NOMO-1 treated with dmso at 0.1 percent for 144 hours (cell line): ENCODE data around the gene ITLN1.
"Not testable (repeated sequence)": the region's sequence is repeated elsewhere in the genome, so short reads cannot be mapped to it uniquely, and the experiment has no call there.

Source experiments
- DNase-seq: peaks from one replicate; lab custom pipeline; 2025; ENCODE audit not compliant: unreplicated experiment; lab: John Stamatoyannopoulos, UW

The ITLN1 gene

DNA sequence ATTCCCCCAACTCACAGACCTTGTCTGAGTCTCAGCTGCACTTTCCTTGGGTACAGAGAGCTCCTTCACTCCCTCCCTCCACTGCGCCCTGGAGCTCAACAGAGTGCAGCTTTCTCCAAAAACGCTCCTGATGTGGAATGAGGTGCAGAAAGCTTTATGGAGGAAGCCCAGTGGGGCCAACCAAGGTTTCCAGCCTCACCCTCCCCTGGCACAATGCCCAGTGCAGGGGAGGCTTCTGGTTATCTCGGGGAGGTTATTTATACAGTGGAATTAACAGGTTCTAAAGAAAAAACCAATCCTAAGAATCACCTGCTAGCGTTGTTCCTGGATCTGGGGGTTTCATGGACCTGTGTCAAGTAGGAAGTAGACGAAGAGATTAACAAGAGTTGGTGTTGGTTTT is at the start of gene ITLN1:
ITLN1 (minus strand) TSS at position 139 of the 400 bp plus-strand sequence. CDS start 303 bp downstream, outside the sequence.
- no peak for DNase-seq

DNA sequence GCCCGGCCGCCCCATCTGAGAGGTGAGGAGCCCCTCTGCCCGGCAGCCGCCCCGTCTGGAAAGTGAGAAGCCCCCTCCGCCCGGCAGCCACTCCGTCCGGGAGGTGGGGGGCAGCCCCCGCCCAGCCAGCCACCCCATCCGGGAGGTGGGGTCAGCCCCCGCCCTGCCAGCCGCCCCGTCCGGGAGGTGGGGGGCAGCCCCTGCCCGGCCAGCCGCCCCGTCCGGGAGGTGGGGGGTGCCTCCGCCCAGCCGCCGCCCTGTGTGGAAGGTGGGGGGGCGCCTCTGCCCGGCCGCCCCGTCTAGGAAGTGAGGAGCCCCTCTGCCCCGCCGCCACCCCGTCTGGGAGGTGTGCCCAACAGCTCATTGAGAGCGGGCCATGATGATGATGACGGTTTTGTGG is 48.3 kb upstream of the ITLN1 start:
- DNase-seq, result not testable (repeated sequence)

DNA sequence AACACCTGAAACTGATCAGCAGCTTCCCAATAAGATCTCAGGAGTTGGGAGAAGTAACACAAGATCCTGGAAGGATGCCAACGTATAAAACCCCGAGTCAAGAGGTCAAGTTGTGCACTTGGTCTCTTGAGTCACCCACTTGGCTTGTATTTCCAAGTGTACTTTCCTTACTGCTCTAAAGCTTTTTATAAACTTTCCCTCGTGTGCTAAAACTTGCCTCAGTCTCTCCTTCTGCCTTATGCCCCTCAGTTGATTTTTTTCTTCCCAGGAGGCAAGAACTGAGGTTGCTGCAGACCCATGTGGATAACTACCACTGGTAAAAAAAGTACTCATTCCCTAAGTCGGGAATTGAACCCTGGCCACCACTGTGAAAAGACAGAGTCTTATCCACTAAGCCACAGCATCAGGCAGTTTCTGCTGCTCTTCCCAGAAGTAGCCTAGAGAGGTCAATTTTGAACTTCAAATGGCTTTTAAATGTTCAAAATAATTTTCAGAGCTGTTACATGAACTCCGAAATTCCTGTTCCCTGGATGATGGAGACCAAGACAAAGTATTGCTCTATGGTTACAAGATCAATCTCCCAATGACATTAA is 40.8 kb upstream of the ITLN1 start:
- no peak for DNase-seq

DNA sequence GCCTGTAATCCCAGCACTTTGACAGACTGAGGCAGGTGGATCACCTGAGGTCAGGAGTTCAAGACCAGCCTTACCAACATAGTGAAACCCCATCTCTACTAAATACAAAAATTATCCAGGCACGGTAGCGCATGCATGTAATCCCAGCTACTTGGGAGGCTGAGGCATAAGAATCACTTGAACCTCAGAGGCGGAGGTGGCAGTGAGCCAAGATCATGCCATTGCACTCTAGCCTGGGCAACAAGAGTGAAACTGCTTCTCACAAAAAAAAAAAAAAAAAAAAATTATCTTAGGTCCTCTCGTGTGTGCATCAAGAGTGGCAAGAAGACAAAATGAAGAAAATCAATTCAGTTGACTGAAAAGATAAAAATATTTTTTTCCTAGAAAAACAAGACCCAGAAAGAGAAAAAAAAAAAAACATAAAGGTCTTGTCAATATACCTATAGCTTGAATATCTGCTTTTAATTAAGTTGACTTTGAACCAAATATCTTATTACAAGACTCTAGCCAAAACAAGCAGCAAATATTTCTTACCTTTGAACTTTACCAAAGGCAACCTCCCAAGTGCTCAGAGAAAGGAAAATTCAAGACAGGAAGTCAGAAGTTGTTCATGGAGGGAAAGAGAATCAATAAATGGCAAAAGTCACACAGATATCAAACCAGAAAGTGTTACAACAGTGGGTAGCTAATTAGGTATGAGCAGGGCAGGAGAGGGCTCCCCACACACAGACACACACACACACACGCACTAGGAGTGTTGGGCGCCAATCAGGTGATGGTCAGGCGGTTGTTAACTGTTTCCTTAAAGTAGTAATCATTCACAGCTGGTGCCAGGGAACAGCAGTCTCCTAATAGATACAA is 40.0 kb upstream of the ITLN1 start:
- no peak for DNase-seq

DNA sequence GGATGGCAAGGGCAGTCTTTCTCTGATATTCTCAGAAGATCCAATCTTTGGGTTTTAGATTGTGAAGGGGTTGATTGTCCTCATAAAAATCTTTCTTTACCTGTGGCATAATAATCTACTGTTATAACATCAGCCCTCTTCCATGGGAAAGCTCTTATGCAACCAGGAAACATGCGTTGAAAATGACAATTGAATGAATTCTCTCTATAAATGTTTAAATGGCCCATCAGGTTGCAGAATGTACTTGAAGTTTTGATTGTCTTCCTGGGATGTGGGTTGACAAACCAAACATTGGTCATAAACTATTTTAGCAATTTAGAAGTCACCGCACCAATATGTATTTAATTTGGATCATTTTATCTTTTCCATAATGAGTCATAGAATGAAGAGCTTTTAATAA is 31.7 kb upstream of the ITLN1 start:
- DNase-seq, result no peak

DNA sequence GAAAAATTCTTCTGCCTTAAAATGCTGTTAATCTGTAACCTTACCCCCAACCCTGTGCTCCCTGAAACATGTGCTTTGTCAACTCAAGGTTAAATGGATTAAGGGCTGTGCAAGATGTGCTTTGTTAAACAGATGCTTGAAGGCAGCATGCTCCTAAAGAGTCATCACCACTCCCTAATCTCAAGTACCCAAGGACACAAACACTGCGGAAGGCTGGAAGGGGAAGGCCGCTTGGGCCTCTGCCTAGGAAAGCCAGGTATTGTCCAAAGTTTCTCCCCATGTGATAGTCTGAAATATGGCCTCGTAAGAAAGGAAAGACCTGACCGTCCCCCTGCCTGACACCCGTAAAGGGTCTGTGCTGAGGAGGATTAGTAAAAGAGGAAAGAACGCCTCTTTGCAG is 28.2 kb upstream of the ITLN1 start:
- not testable (repeated sequence) for DNase-seq

DNA sequence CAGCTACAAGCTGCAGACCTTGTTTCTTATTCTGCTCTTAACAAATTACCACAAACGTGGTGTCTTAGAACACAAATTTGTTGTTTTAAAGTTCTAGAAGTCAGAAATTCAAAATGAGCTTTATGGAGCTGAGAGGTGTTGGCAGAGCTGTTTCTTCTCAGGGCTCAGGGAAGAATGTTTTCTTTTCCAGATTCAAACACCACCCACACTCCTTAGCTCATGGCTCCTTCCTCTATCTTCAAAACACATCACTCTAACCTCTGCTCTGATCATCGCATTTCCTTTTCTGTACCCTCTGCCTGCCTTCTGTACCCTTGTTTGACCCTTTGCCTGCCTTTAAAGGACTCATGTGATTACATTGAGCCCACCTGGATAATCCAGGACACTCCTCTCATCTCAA is 26.9 kb upstream of the ITLN1 start:
- no peak for DNase-seq

DNA sequence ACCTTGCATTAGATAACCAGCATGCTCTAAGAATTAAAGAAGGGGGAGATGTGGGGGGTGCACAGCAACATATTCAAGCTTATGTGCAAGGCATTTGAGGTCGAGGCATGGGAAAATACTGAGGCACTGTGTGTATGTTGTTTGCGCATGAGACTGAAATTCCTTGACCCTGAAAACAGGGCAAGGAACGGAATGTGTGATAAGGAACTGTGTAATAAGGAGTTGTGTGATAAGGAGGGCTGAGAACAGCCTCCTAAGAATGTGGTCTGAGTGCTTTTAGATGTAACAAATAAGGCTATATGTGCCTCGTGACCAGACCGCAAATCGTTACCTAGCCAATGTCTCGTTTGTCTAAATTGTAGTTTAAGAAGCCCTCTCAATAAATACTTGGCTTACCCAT is 26.5 kb upstream of the ITLN1 start:
- no peak for DNase-seq

DNA sequence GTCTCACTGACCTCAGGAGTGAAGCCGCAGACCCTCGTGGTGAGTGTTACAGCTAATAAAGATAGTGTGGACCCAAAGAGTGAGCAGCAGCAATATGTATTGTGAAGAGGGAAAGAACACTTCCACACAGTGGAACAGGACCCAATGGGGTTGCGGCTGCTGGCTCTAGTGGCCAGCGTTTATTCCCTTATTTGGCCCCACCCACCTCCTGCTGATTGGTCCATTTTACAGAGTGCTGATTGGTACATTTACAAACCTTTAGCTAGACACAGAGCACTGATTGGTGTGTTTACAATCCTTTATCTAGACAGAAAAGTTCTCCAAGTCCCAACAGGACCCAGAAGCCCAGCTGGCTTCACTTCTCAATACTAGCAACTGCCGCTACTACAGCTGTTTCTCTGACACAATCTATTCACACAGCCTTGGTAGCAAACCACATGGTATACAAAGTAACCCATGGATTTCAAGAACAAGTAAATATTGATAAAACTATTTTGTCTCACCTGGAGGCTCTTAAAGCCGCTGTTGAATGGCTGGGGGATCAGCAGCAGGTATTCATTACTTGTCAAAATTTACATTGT is 25.3 kb upstream of the ITLN1 start:
- no peak for DNase-seq

DNA sequence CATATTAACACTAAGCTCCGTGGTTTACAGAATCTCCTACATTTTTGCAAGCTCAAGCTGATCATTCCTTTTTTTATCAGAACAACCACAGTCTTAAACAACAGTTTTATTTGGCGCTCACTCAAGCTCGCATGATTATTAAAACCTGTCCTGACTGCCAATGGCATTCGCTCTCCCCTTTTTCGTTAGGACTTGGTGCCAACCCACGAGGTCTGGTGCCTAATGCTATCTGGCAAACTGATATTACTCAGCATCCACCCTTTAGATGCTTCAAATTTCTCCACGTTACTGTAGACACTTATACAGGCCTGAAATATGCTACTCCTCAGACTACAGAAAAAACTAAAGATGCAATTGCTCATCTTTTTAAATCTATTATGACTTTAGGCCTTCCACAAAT is 23.0 kb upstream of the ITLN1 start:
- DNase-seq, result no peak

DNA sequence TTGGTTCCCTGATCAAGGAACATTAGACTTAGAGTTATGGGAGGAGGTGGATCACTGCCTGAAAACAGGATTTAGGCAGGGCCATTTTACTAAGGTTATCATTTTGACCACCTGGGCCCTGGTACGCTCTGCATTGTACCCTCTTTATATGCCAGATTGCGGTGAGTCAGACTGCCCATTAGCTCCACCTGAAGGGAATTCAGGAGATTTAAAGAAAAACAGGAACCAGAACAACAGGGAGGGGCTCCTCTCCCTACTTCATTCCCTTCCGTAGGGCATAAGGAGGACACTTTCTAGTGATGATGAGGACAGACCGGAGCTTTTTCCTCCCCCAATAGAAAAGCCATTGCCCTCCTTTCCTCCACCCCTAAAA is 20.6 kb upstream of the ITLN1 start:
- DNase-seq, result no peak

DNA sequence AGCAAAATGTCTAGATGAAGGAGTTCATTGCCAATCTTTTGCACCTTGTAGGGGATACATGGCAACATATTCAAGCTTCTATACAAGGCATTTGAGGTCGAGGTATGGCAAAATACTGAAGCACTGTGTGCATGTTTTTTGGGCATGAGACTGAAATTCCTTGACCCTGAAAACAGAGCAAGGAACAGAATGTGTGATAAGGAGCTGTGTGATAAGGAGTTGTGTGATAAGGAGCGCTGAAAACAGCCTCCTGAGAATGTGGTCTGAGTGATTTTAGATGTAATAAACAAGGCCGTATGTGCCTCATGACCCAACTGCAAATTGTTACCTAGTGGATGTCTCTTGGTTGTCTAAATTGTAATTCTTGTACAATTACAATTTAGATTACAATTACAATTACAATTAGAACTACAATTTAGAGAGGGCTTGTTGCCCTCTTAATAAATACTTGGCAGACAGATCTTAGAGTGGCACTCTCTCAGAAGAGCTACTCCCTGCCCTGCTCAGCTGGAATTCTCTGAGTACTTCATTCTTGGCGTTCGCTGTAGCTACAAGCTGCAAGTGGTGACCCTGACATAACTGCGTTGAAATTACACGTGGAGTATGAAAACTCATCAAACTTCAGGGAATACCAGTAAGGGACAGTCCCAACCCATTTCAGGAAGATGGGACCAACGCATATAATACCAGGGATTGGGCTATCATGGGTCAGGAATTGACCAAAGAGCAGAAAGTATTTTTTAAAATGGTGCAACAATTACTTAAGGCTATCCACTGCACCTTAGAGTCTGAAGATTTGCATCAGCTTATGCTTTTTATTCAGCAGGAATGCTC is 20.0 kb upstream of the ITLN1 start:
- no peak for DNase-seq

DNA sequence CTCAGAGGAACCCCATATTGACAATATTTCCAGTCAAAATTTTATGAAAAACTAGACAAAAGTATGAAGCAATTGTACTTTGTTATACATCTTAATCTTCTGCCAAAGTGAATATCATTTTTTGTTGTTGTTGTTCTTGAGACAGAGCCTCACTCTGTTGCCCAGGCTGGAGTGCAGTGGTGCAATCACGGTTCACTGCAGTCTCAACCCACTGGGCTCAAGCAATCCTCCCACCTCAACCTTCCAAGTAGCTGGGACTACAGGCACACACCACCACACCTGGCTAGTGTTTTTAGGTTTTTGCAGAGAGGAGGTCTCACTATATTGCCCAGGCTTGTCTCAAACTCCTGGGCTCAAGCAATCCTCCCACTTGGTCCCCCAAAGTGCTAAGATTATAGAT is 17.3 kb upstream of the ITLN1 start:
- DNase-seq, result not testable (repeated sequence)

DNA sequence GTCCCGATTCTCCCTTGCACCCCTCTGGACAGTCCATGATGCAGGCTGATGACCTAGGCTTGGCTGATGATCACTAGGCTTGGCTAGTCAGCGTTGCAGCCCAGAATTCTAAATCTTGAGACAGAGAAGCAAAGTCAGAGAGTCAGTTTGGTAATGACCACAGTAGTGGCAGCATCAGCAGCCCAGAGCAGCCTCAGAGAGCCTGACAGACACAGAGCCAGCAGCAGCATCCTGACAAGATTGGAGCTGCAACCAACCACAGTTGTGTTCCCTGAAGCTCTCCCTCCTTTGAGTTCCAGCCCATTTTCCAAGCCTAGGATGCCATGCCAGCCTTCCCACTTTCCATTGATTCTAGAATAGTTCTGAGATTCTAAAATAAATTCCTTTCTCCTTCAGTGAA is 16.8 kb upstream of the ITLN1 start:
- DNase-seq, result no peak

DNA sequence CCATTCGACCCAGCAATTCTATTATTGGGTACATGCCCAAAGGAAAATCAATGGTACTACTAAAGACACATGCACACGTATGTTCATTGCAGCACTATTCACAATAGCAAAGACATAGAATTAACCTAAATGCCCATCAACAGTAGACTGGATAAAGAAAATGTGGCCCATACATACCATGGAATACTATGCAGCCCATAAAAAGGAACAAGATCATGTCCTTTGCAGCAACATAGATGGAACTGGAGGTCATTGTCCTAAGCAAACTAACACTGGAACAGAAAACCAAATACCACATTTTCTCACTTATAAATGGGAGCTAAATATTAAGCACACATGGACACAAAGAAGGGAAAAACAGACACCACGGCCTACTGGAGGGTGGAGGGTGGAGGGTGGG is 15.7 kb upstream of the ITLN1 start:
- not testable (repeated sequence) for DNase-seq

DNA sequence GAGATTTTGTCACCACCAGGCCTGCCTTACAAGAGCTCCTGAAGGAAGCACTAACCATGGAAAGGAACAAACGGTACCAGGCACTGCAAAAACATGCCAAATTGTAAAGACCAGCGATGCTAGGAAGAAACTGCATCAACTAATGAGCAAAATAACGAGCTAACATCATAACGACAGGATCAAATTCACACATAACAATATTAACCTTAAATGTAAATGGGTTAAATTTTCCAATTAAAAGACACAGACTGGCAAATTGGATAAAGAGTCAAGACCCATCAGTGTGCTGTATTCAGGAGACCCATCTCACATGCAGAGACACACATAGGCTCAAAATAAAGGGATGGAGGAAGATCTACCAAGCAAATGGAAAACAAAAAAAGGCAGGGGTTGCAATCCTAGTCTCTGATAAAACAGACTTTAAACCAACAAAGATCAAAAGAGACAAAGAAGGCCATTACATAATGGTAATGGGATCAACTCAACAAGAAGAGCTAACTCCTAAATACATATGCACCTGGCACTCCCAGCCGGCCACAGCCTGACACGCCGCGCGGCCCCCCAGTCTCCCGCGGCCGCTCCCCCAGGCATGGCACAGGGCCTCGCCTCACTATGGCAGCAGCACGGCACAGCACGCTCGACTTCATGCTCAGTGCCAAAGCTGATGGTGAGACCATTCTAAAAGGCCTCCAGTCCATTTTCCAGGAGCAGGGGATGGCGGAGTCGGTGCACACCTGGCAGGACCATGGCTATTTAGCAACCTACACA is 9.6 kb upstream of the ITLN1 start:
- DNase-seq, result not testable (repeated sequence)

DNA sequence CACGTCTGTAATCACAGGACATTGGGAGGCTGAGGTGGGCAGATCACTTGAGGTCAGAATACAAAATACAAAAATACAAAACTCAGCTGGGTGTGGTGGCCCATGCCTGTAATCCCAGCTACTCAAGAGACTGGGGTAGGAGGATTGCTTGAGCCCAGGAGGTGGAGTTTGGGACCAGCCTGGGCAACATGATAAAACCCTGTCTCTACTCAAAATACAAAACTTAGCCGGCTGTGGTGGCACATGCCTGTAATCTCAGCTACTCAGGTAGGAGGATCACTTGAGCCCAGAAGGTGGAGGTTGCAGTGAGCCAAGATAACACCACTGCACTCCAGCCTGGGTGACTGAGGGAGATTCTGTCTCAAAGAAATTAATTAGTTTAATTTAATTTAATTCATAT is 6.5 kb upstream of the ITLN1 start:
- no peak for DNase-seq

DNA sequence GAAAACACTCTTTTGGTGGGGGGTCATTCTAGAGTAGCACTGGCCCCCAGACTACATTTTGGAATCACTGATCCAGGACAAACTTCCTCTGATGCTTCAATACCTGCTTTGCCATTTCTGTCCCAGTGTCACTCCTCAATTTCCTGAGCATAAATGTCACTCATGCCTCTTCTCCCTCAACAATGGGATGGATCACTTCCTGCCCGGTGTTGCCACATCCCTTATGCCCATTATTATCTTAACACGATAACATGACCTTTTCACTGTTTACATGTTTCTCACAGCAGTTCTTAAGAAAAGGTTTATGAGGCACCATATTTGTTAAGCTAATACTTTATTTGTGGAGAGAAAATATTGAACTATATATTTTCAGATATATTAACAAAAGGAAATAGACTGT is 3.9 kb upstream of the ITLN1 start:
- DNase-seq, result no peak

DNA sequence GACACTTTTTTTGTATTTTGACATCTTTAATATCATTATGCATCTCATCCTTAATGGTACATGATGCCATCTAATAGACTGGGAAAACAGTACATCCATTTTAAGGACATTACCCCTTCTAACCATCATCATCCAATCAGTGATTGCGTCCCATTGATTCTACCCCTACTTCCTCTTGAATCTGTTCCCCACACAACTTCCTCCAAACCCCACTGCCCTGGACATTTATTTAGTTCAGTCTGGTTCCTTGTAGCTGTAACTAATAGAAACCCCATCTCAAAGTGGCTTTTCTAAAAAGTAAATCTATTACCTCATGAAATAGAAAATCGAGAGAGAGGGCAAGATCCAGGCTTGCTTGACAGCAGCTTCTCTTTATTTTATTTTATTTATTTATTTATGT is 2.1 kb upstream of the ITLN1 start:
- DNase-seq, result no peak

DNA sequence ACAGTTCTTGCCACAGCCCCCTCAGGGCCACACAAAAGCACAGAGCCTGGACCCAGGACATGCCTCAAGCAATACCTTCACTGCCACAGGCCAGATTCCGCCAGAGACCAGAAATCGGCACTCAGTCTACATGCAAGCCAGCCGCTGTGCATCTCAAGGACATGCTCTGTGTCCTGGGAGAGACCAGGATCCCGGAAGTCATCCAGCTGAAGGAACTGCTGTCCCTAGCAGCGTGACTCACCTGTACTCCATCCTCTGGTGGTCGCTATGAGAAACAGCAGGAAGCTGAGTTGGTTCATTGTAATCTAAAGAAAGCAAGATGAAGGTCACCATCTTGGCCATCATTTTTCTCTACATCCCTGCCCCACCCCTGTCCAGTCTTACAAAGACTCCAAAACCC is 401 bp downstream of the ITLN1 start:
- DNase-seq, result no peak
